CD8-positive, alpha-beta memory T cell (primary cell): ENCODE data around the gene LIPK. TPM values are rescaled to one million over a fixed set of nuclear protein-coding genes. Genes with fewer than 3 reads are reported as not detected.

Source experiments
- CTCF ChIA-PET: fragments of 350-600 bp; sonication (Branson Sonifier 250); formaldehyde crosslinking; loops from one replicate; lab custom pipeline; 2021; ENCODE audit warnings: antibody characterized with exemption; lab: Charles Lee
- POLR2A ChIA-PET: fragments of 350-600 bp; sonication (Branson Sonifier 250); formaldehyde crosslinking; loops from one replicate; lab custom pipeline; 2021; ENCODE audit warnings: antibody characterized with exemption; lab: Charles Lee
- DNase-seq, 5 donors: peaks; one replicate each; pipeline versions ENCODE4 v3.0.0 to v3.0.0-alpha.2; 2020 to 2022; ENCODE audit warnings: mixed read lengths in 1 of 5
- H3K27ac ChIP-seq: one replicate; pipeline ENCODE4 v1.7.0; 2013; ENCODE audit warnings: low read depth, mild to moderate bottlenecking, low read length, moderate library complexity
- H3K27me3 ChIP-seq: 2 replicates; pipeline ENCODE4 v1.7.0; 2013; ENCODE audit warnings: low read length, mild to moderate bottlenecking; ENCODE audit not compliant: insufficient read depth, poor library complexity, severe bottlenecking
- H3K36me3 ChIP-seq: 2 replicates; pipeline ENCODE4 v1.7.0; 2013; ENCODE audit warnings: mild to moderate bottlenecking, low read length, moderate library complexity; ENCODE audit not compliant: insufficient read depth
- H3K4me1 ChIP-seq: 2 replicates; pipeline ENCODE4 v1.7.0; 2013; ENCODE audit warnings: mild to moderate bottlenecking, low read length, moderate library complexity; ENCODE audit not compliant: insufficient read depth
- H3K4me3 ChIP-seq: 2 replicates; pipeline ENCODE4 v1.7.0; 2013; ENCODE audit warnings: mild to moderate bottlenecking, low read length
- H3K9me3 ChIP-seq: 2 replicates; pipeline ENCODE4 v1.7.0; 2013; ENCODE audit warnings: mild to moderate bottlenecking, low read length
- H3K27ac Mint-ChIP-seq, 8 donors: one replicate each; pipeline ENCODE4 v1.8.0; 2020 to 2021; ENCODE audit warnings: mixed read lengths in 8 of 8, mild to moderate bottlenecking in 6 of 8, inconsistent platforms in 3 of 8, moderate library complexity in 3 of 8
- H3K27me3 Mint-ChIP-seq, 2 donors: one replicate each; pipeline ENCODE4 v1.8.0; 2020 to 2021; ENCODE audit warnings: mixed read lengths in 2 of 2, mild to moderate bottlenecking in 1 of 2, moderate library complexity in 1 of 2
- H3K36me3 Mint-ChIP-seq, 3 donors: one replicate each; pipeline ENCODE4 v1.8.0; 2020 to 2021; ENCODE audit warnings: mixed read lengths in 3 of 3, inconsistent platforms in 1 of 3, mild to moderate bottlenecking in 1 of 3
- H3K4me1 Mint-ChIP-seq, 3 donors: one replicate each; pipeline ENCODE4 v1.8.0; 2020 to 2021; ENCODE audit warnings: mixed read lengths in 3 of 3, inconsistent platforms in 1 of 3, mild to moderate bottlenecking in 1 of 3
- H3K4me3 Mint-ChIP-seq, 7 donors: one replicate each; pipeline ENCODE4 v1.8.0; 2020 to 2021; ENCODE audit warnings: mixed read lengths in 7 of 7, mild to moderate bottlenecking in 6 of 7, moderate library complexity in 4 of 7, inconsistent platforms in 2 of 7
- H3K9me3 Mint-ChIP-seq, 5 donors: one replicate each; pipeline ENCODE4 v1.8.0; 2020 to 2022; ENCODE audit warnings: mixed read lengths in 5 of 5, mild to moderate bottlenecking in 3 of 5, moderate library complexity in 2 of 5, inconsistent platforms in 1 of 5
- polyA plus RNA-seq: library from polyadenylated mRNA; unstranded; fragments of 300-500 nt; fragmentation: Illumina TruSeq; gene quantifications from one replicate; pipeline ENCODE4 v1.2.3, GENCODE V29; 2021
- total RNA-seq, 2 experiments: library from RNA; stranded (reverse); gene quantifications; one replicate each; pipeline ENCODE4 v1.2.3, GENCODE V29; 2021

Gene LIPK
- total and polyA plus RNA-seq, 3 experiments from 2014 or later = not detected

DNA sequence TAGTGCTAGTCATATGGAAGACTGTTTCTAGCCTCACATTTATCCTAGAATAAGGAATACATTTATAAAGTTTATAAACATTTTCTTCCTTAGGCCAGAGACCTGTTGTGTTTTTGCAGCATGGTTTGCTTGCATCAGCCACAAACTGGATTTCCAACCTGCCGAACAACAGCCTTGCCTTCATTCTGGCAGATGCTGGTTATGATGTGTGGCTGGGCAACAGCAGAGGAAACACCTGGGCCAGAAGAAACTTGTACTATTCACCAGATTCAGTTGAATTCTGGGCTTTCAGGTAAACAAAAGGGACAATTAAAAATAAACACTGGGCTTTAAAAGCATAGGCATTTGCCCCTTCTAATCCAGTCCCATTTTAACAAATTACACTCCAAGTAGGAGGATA is 37.6 kb upstream of the LIPK start:
- no peak for DNase-seq
- POLR2A ChIA-PET = no interaction called here
- Mint-ChIP-seq H3K4me1 (peaks cover 0 to 4% (median 4%) of the 10 kb centered on the region in 3 donors), H3K9me3 (no peaks in the 10 kb centered on the region), H3K27me3 (no peaks in the 10 kb centered on the region), H3K36me3 (no peaks in the 10 kb centered on the region), H3K4me3 (no peak overlapping the region), H3K27ac (no peak overlapping the region)
- CTCF ChIA-PET = no interaction called here
- Histone ChIP-seq H3K27ac (no peak overlapping the region), H3K9me3 (no peaks in the 10 kb centered on the region), H3K36me3 (no peaks in the 10 kb centered on the region), H3K4me3 (no peak overlapping the region), H3K27me3 (no peaks in the 10 kb centered on the region), H3K4me1 (no peaks in the 10 kb centered on the region)

DNA sequence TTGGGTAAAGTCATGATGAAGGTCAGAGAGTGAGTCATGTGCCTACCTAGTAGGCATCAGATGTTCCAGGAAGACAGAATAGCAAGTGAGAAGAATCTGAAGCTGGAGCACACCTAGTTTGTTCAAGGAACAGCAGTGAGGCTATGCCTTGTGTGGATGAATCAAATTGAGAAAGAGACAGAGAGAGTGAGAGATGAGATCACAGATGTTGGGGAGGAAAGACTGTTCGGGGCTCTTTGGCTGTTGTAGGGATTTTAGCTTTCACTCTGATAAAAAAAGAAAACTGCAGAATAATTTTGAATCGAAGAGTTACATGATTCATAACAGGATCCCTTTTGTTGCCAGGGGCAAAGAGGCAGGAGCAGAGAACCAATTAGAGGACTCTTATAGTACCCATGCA is 35.6 kb upstream of the LIPK start:
- Histone ChIP-seq H3K4me1 (no peaks in the 10 kb centered on the region), H3K36me3 (no peaks in the 10 kb centered on the region), H3K4me3 (no peak overlapping the region), H3K9me3 (no peaks in the 10 kb centered on the region), H3K27ac (no peak overlapping the region), H3K27me3 (no peaks in the 10 kb centered on the region)
- CTCF ChIA-PET = interaction anchor here (0.9 kb wide), 1 partner anchor 14 kb away, joined by 3 read pairs; no protein-coding TSS in a partner anchor
- peaks cover 0 to 4% (median 4%) of the 10 kb centered on the region in 3 donors for H3K4me1 Mint-ChIP-seq
- no peaks in the 10 kb centered on the region for H3K9me3 Mint-ChIP-seq
- no peaks in the 10 kb centered on the region for H3K36me3 Mint-ChIP-seq
- H3K27me3 Mint-ChIP-seq = no peaks in the 10 kb centered on the region
- H3K27ac Mint-ChIP-seq = peak overlapping the region in 1 of 8 donors; percentile 66
- DNase-seq = no peak
- H3K4me3 Mint-ChIP-seq = no peak overlapping the region
- POLR2A ChIA-PET = no interaction called here

DNA sequence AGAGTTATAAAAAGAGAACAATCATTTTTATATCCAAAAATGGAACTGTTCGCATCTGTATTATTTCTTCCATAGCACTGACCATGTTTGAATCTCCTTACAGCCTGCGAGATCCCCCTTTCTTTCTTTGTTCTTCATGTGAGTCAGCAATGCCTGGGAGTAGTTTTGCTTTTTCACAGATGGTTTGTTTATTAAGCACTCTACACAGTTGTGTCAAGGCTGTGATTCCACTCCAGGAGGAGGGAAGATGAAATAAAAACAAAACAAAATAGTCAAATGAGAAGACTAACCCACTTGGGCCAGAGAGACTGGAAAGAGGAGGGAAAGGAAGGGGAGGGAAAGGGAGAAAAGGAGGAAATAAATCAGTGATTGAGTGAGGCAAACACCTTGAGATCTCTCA is 34.0 kb upstream of the LIPK start:
- H3K36me3 Mint-ChIP-seq = no peaks in the 10 kb centered on the region
- H3K36me3 ChIP-seq = no peaks in the 10 kb centered on the region
- H3K27me3 ChIP-seq = no peaks in the 10 kb centered on the region
- ChIA-PET POLR2A (no interaction called here), CTCF (no interaction called here)
- peak overlapping the region in 1 of 8 donors; percentile 7 for H3K27ac Mint-ChIP-seq
- no peak overlapping the region for H3K27ac ChIP-seq
- H3K9me3 ChIP-seq = no peaks in the 10 kb centered on the region
- H3K4me1 ChIP-seq = no peaks in the 10 kb centered on the region
- H3K4me3 ChIP-seq = no peak overlapping the region
- peaks cover 0 to 3% of the 10 kb centered on the region in 2 donors for H3K27me3 Mint-ChIP-seq
- no peaks in the 10 kb centered on the region for H3K9me3 Mint-ChIP-seq
- peaks cover 0 to 4% (median 4%) of the 10 kb centered on the region in 3 donors for H3K4me1 Mint-ChIP-seq
- no peak for DNase-seq
- no peak overlapping the region for H3K4me3 Mint-ChIP-seq

DNA sequence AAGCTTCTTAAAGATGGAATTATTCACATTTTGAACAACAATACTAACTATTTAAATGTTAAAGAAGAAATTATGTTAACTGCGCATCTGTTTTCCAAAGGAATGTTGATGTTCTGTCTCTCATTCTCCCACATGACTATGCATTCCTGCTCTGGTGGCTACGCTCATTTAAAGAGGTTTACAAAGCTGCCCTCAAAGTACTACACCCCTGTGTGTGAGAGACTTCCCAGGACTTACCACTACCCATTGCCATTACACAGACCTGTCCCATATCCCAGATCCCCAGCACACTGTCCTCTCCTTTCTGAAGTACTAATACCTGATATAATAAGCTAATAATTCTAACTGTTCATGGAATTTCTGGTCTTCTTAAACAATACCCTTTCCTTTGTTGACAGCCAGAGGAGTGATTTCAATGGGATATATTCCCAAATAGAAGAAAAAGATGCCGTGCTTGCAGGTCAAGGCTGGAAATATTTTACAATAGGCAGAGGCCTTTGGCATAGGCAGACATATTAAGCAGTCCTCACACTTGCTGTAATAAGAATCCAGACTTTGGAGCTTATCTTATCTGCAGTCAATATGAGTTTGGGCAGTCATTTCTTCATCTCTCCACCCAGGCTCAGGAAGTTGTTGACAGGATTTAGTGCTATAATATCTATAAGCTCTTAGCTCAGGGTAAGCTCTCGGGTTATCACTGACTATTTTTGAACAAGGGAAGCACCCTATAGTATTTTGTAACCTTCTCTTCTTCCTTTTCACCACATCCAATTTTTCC is 29.6 kb upstream of the LIPK start:
- H3K27me3 Mint-ChIP-seq = peaks cover 0 to 5% of the 10 kb centered on the region in 2 donors
- H3K4me3 Mint-ChIP-seq = no peak overlapping the region
- no peak overlapping the region for H3K27ac ChIP-seq
- POLR2A ChIA-PET = no interaction called here
- no peaks in the 10 kb centered on the region for H3K36me3 Mint-ChIP-seq
- no peak overlapping the region for H3K27ac Mint-ChIP-seq
- no peaks in the 10 kb centered on the region for H3K9me3 ChIP-seq
- H3K9me3 Mint-ChIP-seq = no peaks in the 10 kb centered on the region
- no peak overlapping the region for H3K4me3 ChIP-seq
- H3K36me3 ChIP-seq = no peaks in the 10 kb centered on the region
- H3K4me1 Mint-ChIP-seq = no peaks in the 10 kb centered on the region
- H3K4me1 ChIP-seq = no peaks in the 10 kb centered on the region
- DNase-seq = no peak
- no peaks in the 10 kb centered on the region for H3K27me3 ChIP-seq
- CTCF ChIA-PET = no interaction called here

DNA sequence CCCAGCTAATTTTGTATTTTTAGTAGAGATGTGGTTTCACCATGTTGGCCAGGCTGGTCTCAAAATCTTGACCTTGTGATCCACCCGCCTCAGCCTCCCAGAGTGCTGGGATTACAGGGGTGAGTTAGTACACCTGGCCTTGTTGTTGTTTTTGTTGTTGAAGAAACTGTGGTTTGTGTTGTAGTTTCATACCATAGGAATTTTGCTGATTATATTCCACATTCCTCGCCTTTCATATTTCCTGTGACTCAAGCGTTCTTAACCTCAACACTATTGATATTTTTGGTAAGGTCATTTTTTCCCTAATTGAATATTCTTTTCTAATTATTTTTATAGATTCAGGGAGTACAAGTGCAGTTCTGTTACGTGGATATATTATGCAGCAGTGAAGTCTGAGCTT is 25.1 kb upstream of the LIPK start:
- Mint-ChIP-seq H3K27me3 (peaks cover 0 to 10% of the 10 kb centered on the region in 2 donors), H3K36me3 (no peaks in the 10 kb centered on the region), H3K4me1 (no peaks in the 10 kb centered on the region), H3K27ac (no peak overlapping the region), H3K4me3 (no peak overlapping the region), H3K9me3 (no peaks in the 10 kb centered on the region)
- ChIA-PET CTCF (no interaction called here), POLR2A (no interaction called here)
- H3K36me3 ChIP-seq = no peaks in the 10 kb centered on the region
- H3K4me1 ChIP-seq = no peaks in the 10 kb centered on the region
- H3K27ac ChIP-seq = no peak overlapping the region
- no peak for DNase-seq
- no peak overlapping the region for H3K4me3 ChIP-seq
- H3K27me3 ChIP-seq = no peaks in the 10 kb centered on the region
- H3K9me3 ChIP-seq = no peaks in the 10 kb centered on the region

DNA sequence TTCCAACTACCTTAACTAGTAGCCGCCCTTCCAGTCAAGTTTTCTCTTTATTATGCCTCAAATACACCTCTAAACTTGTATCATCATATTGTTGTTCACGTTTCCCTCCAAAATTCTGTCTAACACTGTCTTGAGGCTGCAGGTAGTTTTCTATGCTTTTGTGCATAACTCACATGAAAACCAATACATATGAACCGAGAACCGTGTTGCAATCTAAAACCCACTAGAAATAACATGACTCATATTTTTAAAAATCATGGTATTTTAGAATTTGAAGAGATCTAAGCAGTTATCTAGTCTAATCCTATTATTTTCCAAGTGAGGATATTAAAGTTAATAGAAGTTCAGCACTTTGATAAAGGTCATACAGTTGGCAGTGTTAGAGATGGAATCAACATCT is 23.6 kb upstream of the LIPK start:
- Histone ChIP-seq H3K27me3 (no peaks in the 10 kb centered on the region), H3K4me3 (no peak overlapping the region), H3K4me1 (no peaks in the 10 kb centered on the region), H3K27ac (no peak overlapping the region), H3K9me3 (no peaks in the 10 kb centered on the region), H3K36me3 (no peaks in the 10 kb centered on the region)
- no peaks in the 10 kb centered on the region for H3K36me3 Mint-ChIP-seq
- no peak for DNase-seq
- no peak overlapping the region for H3K27ac Mint-ChIP-seq
- peaks cover 0 to 5% of the 10 kb centered on the region in 2 donors for H3K27me3 Mint-ChIP-seq
- ChIA-PET POLR2A (no interaction called here), CTCF (interaction anchor here (0.9 kb wide), 1 partner anchor 154 kb away, joined by 3 read pairs; no protein-coding TSS in a partner anchor)
- no peaks in the 10 kb centered on the region for H3K9me3 Mint-ChIP-seq
- no peaks in the 10 kb centered on the region for H3K4me1 Mint-ChIP-seq
- no peak overlapping the region for H3K4me3 Mint-ChIP-seq

DNA sequence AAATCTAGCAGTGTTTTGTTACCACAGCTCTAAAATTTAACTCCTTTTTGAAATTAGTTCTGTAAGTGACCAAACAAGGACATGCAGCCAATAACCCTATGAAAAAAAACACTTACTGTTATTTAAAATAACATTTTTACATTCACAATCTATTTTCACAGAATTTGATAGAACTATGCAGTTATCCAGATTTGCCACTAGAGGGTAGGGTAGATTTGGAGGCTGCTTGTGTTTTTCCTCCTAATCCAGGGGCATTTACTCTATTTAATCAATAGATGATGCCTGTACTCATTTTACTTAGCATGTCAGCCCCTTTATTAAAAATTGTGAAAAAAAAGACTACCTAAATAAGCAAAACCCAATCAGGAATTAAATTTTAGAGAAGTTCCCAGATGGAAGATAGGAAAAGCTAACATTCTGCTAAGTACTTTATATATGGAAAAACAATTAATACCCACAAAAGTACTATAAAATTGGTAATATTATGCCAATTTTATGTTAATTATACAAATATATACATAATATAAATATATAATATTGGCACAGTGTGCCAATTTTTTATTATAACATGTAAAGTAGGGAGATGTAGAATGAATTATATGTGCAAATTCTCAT is 18.1 kb upstream of the LIPK start:
- Histone ChIP-seq H3K36me3 (no peaks in the 10 kb centered on the region), H3K27ac (no peak overlapping the region), H3K4me3 (no peak overlapping the region), H3K4me1 (no peaks in the 10 kb centered on the region), H3K9me3 (no peaks in the 10 kb centered on the region), H3K27me3 (no peaks in the 10 kb centered on the region)
- DNase-seq = peak in 2 of 5 donors; percentile 2 to 9
- H3K4me3 Mint-ChIP-seq = no peak overlapping the region
- POLR2A ChIA-PET = no interaction called here
- H3K27me3 Mint-ChIP-seq = peaks cover 0 to 10% of the 10 kb centered on the region in 2 donors
- no peak overlapping the region for H3K27ac Mint-ChIP-seq
- no peaks in the 10 kb centered on the region for H3K36me3 Mint-ChIP-seq
- CTCF ChIA-PET = interaction anchor here (0.8 to 1.8 kb wide), 6 partner anchors 10 to 330 kb away, joined by 3 to 9 read pairs (median 4); no protein-coding TSS in a partner anchor
- no peaks in the 10 kb centered on the region for H3K9me3 Mint-ChIP-seq
- H3K4me1 Mint-ChIP-seq = no peaks in the 10 kb centered on the region

DNA sequence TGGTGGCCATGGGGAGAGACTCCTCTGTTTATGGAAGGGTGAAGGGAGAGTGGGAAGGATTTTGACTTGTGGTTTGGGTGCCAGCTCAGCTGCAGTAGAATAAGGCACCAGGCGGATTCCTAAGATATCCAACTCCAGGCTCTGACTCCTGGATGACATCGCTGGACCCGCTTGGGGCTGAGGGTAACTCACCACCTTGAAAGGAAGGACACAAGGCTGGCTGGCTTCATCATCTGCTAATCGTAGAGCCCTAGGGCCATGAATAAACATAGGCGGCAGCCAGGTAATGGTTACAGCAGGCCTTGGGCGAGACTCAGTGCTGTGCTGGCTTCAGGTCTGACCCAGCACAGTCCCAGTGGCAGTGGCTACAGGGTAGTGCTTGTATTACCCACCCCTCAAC is 16.7 kb upstream of the LIPK start:
- no peak for DNase-seq
- no peaks in the 10 kb centered on the region for H3K36me3 ChIP-seq
- no peak overlapping the region for H3K4me3 ChIP-seq
- no peaks in the 10 kb centered on the region for H3K4me1 Mint-ChIP-seq
- no peaks in the 10 kb centered on the region for H3K9me3 Mint-ChIP-seq
- no peaks in the 10 kb centered on the region for H3K27me3 ChIP-seq
- ChIA-PET POLR2A (no interaction called here), CTCF (interaction anchor here (1.5 to 1.8 kb wide), 3 partner anchors 146 to 245 kb away, joined by 3 to 9 read pairs (median 5); no protein-coding TSS in a partner anchor)
- H3K4me3 Mint-ChIP-seq = no peak overlapping the region
- H3K27ac ChIP-seq = no peak overlapping the region
- no peak overlapping the region for H3K27ac Mint-ChIP-seq
- no peaks in the 10 kb centered on the region for H3K9me3 ChIP-seq
- H3K4me1 ChIP-seq = no peaks in the 10 kb centered on the region
- H3K36me3 Mint-ChIP-seq = no peaks in the 10 kb centered on the region
- H3K27me3 Mint-ChIP-seq = peaks cover 0 to 10% of the 10 kb centered on the region in 2 donors
